ENCODE measurements around the gene G6PD. TPM values are rescaled to one million over a fixed set of nuclear protein-coding genes. Genes with fewer than 3 reads are reported as not detected.

Gene G6PD
- total RNA-seq, 1 experiment from 2014 or later = 72.8 TPM

- no peaks in the 10 kb centered on the region for H3K4me1 Mint-ChIP-seq
- H3K36me3 Mint-ChIP-seq = no peaks in the 10 kb centered on the region
- ATAC-seq (no peak), DNase-seq (ENCODE audit: low spot score) (no peak)
- CTCF ChIA-PET = interaction anchor here (0.6 kb wide), 1 partner anchor 72 kb away, joined by 3 read pairs; no protein-coding TSS in a partner anchor
- no peak overlapping the region for H3K27ac Mint-ChIP-seq
- TF ChIP-seq ATF3 (CRISPR knock-in tag; conservative IDR thresholded peaks at IDR 0.05) = no peak
- no peak for TF ChIP-seq STAT6 (CRISPR knock-in tag; conservative IDR thresholded peaks at IDR 0.05; ENCODE audit: low read depth)
- no peak for TF ChIP-seq ZBTB21 (CRISPR knock-in tag; IDR thresholded peaks at IDR 0.05; ENCODE audit: borderline replicate concordance)
- no peak for TF ChIP-seq ZNF219 (CRISPR knock-in tag; IDR thresholded peaks at IDR 0.05; ENCODE audit: borderline replicate concordance)
- no peak for TF ChIP-seq PRRX2 (CRISPR knock-in tag; IDR thresholded peaks at IDR 0.05)
- TF ChIP-seq FOXK1 (CRISPR knock-in tag; IDR thresholded peaks at IDR 0.05) = no peak
- TF ChIP-seq CTCF (IDR thresholded peaks at IDR 0.05) = no peak
- no peak overlapping the region for H3K4me3 Mint-ChIP-seq
- POLR2A ChIA-PET = no interaction called here
- H3K27me3 Mint-ChIP-seq (ENCODE audit: low read depth) = peaks cover 5% of the 10 kb centered on the region; the same call in 1 of the 2 replicates
- H3K9me3 Mint-ChIP-seq = no peaks in the 10 kb centered on the region
Measured at GRCh38 chrX:154495472-154495922, 51.1 kb downstream of the G6PD start.

- ChIA-PET POLR2A (no interaction called here), CTCF (no interaction called here)
- Mint-ChIP-seq H3K27me3 (ENCODE audit: low read depth) (peaks cover 5% of the 10 kb centered on the region; the same call in 1 of the 2 replicates), H3K36me3 (no peaks in the 10 kb centered on the region), H3K9me3 (no peaks in the 10 kb centered on the region), H3K27ac (no peak overlapping the region), H3K4me3 (no peak overlapping the region), H3K4me1 (peaks cover 1% of the 10 kb centered on the region; the same call in 1 of the 2 replicates)
- ATAC-seq = no peak
- no peak for TF ChIP-seq OVOL2 (CRISPR knock-in tag; IDR thresholded peaks at IDR 0.05; ENCODE audit: borderline replicate concordance)
- no peak for TF ChIP-seq AFF4 (CRISPR knock-in tag; IDR thresholded peaks at IDR 0.05; ENCODE audit: borderline replicate concordance)
- DNase-seq (ENCODE audit: low spot score) = no peak
Measured at GRCh38 chrX:154494715-154495114, 51.9 kb downstream of the G6PD start.

GRCh38 chrX:154490414-154491083 is 56.1 kb downstream of the G6PD start, which contains the start of gene SLC10A3:
SLC10A3 (minus strand) TSS chrX:154490629; CDS start chrX:154488940, 1,689 bp downstream.
- H3K27ac Mint-ChIP-seq = peak within 1 kb of the TSS; percentile 94
- POLR2A ChIA-PET = interaction anchor here (0.9 to 2.2 kb wide), 6 partner anchors 12 to 120 kb away, joined by 3 to 8 read pairs (median 6); partner anchors contain the start of genes FAM3A and LAGE3
- H3K9me3 Mint-ChIP-seq = no peaks in the 10 kb centered on the region

More at GRCh38 chrX:154490414-154491083, 56.1 kb downstream of the G6PD start, which contains the start of gene SLC10A3:
- Mint-ChIP-seq H3K4me1 (peaks cover 4% of the 10 kb centered on the region; the same call in 1 of the 2 replicates), H3K27me3 (ENCODE audit: low read depth) (peaks cover 5% of the 10 kb centered on the region; the same call in 1 of the 2 replicates), H3K36me3 (no peaks in the 10 kb centered on the region; the same call in 1 of the 2 replicates), H3K4me3 (peak within 1 kb of the TSS; percentile 80)
- CTCF ChIA-PET = interaction anchor here (0.5 to 2.3 kb wide), 13 partner anchors 12 to 182 kb away, joined by 3 to 14 read pairs (median 3); partner anchors contain the start of genes DNASE1L1, IKBKG and PLXNA3
- DNase-seq (ENCODE audit: low spot score) (peak; percentile 91), ATAC-seq (peak; percentile 92)
- peak; percentile 43; the same call in 1 of the 2 replicates for TF ChIP-seq FOXK1 (CRISPR knock-in tag; IDR thresholded peaks at IDR 0.05)
- TF ChIP-seq CREM (CRISPR knock-in tag; IDR thresholded peaks at IDR 0.05) = 0 out of 2 replicates have a peak, but pooled peaks have one; percentile 35
- no peak for TF ChIP-seq ZNF121 (CRISPR knock-in tag; IDR thresholded peaks at IDR 0.05)
- peak; percentile 38; the same call in 1 of the 2 replicates for TF ChIP-seq MAX (CRISPR knock-in tag; IDR thresholded peaks at IDR 0.05)
